HG03469 (cell line): ENCODE data around the gene SPON1.
"Not testable (repeated sequence)": the region's sequence is repeated elsewhere in the genome, so short reads cannot be mapped to it uniquely, and the experiment has no call there.

Experiments
- ATAC-seq: cut with Tn5 transposase; IDR thresholded peaks from one replicate; pipeline ENCODE4 v1.9.1; 2021; ENCODE audit warnings: mild to moderate bottlenecking, moderate library complexity, moderate number of reproducible peaks; ENCODE audit not compliant: unreplicated experiment

SPON1 gene

DNA sequence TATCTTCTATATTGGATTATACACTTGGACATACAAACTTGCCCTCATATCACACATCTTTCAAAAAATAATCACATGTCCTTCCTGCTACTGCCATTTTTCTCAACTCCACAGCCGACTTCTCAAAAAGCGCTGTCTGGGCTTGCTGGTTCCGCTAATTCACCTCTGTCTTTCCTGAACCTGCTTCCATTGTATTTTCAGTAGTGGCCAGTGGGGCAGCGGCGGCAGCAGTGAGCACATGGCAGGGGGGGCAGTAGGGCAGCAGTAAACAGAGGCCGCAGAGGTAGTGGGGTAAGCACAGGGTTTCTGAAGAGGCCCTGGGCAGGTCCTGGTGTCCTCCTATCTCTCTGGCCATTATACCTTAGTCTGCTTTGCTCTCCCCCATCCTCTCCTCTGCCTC is 270.1 kb downstream of the SPON1 start:
- ATAC-seq, result no peak

- no peak for ATAC-seq
Observed at GRCh38 chr11:14234446-14234845, 271.9 kb downstream of the SPON1 start.

GRCh38 chr11:14235701-14236100 is 273.2 kb downstream of the SPON1 start:
- ATAC-seq, result no peak

DNA sequence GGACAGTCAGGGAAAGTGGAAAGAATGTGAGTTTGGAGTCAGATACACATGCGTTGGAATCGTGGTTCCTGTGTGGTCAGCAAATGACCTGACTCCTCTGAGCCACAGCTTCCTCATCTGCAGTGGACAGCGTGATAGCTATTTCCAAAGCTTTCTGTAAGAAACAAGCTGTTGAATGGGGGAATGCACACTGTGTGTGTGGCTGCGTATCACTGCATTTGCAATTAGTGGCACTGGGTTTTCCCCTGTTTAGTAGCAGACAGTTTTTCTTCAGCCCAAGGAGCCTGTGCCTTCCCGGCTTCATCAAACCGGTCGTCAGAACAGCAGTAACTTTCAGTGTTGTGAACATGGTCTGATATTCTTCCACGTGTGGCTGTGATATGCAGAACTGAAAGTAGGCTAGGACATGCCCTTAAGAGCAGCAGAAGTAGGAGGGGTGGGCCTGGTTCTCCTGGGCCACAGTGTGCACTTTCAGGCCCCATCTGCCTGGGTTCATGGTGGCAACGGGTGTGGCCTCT is 275.0 kb downstream of the SPON1 start:
- peak; percentile 97 for ATAC-seq

DNA sequence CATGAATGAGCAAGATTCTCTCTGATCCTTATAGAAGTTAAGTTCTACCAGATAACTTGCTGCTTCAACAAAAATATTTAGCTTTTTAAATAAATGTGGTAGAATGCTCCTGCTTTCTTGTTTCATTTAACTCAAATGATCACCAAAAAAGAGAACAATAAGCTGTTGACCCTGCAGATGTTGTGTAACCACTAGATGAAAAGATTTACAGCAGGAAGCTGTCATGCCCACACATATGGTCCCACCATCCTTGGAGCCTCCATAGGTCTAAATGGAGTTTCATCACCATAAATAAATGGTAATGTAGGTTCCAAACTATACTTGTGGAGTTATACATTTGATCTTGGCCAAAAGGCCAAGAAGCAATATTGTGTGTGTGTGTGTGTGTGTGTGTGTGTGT is 277.7 kb downstream of the SPON1 start:
- no peak for ATAC-seq

- no peak for ATAC-seq
Observed at GRCh38 chr11:14240951-14241350, 278.4 kb downstream of the SPON1 start.

DNA sequence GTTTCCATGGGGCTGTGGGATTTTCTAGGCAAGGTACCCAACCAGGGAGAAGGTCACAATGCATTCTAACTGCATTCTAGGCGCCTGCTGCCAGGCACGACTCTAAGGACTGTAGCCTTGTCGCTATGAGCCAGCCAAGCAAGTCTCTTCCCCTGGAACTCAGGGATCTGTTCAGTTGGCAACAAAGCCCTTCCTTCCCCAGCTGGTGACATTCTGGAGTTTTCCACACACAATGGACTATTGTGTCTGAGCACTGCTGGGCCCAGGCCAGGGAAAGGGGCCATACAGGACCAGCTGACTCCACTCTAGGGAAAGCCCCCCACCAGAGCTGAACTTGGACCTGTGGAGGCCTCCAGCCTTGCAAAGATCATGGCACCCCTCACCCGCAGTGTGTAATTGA is 279.7 kb downstream of the SPON1 start:
- ATAC-seq, result no peak

GRCh38 chr11:14242733-14243132 is 280.2 kb downstream of the SPON1 start:
- no peak for ATAC-seq

DNA sequence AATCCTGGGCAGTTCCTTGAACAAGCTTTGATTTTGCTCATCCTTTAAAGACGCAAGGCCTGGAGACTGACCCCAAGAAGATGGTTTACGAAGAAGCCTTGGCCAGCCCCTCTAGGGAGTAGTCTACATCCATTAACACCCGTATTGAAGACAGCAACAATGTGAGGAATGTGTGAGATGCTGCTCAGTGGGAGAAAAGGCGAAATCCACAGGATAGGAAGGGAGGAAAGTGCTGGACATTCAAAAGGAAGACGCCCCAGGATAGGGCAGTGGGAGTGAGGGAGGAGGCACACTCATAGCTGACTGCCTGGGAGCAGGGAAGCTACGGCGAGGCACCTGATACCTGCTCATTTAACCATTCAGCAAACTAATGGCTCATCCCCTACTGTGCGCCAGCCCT is 282.4 kb downstream of the SPON1 start:
- ATAC-seq, result no peak

DNA sequence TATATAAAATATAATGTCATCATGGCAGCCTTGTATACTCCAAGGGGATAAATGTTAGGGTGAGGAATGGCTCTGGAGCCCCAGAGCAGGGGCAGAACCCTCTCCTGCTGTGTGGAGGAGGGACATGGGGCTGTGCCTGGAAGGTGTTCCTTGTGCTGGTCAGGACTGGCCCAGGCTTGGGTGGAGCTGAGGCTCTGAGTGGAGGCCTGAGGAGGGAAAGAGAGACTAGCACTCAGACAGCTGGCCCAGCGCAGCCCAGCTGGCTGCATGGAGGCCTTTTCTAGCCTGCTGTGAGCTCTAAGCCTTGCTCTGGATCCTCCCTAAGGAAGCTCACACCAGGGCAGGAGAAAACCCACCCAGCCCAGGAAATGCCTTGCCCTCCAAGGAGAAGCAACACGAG is 282.9 kb downstream of the SPON1 start:
- no peak for ATAC-seq

DNA sequence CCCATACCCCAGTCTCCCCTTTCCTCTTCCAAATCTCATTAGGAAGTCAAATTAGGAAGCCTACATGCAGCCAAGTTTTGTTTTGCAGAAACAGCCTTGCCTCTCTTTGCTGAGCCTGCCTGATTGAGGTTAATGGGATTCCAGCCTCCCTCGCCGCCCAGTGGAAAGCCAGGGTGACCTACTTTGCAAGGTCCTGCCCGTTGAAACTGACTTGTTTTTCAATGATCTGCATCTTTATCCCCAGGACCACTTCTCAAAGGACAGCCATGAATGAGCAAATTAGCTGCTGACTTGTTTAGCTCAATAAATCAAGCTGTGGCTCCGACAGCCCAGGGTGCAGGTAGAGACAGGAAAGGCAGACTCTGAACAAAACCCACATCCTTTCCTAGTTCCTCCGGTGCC is 286.1 kb downstream of the SPON1 start:
- no peak for ATAC-seq

- no peak for ATAC-seq
Observed at GRCh38 chr11:14249121-14249963, 286.8 kb downstream of the SPON1 start.

GRCh38 chr11:14251754-14252153 is 289.2 kb downstream of the SPON1 start:
- ATAC-seq, result no peak

GRCh38 chr11:14252501-14252900 is 290.0 kb downstream of the SPON1 start:
- ATAC-seq, result not testable (repeated sequence)

DNA sequence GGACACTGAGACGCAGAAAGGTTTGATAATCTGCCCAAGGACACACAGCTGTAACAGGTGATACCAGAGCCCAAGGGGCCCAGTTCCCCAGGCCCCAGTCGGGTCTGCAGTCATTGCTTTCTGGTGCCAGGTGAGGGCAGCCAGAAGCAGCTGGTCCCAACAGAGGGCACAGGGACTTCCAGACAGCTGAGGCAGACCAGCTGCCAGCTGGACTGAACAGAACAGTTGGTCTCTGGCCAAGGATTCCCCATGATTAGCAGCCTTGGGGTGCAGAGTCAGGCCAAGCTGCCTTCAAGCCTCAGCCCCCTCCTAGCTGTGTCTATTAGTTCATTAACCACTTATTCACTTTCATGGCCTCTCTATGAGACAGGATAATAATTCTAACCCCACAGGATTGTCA is 290.9 kb downstream of the SPON1 start:
- no peak for ATAC-seq

DNA sequence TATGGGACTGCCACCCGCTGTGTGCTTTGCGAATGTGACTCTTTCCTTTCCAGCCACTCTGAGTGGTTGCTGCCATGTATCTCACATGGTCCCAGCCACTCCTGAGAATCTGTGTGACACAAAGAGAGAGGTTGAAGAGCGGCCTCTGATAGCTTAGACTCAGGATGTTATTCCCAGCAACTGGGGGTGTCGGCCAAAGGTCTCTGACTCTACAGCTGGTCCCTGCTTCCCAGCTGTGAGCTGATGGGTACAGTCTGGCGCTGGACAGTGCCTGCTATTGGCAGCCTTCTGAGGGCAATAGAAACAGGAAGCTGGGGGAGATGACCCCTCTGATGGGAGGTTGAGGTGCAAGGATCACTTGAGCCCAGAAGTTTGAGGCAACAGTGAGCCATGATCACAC is 291.3 kb downstream of the SPON1 start:
- no peak for ATAC-seq

- ATAC-seq, result no peak
Observed at GRCh38 chr11:14254533-14255237, 292.2 kb downstream of the SPON1 start.

DNA sequence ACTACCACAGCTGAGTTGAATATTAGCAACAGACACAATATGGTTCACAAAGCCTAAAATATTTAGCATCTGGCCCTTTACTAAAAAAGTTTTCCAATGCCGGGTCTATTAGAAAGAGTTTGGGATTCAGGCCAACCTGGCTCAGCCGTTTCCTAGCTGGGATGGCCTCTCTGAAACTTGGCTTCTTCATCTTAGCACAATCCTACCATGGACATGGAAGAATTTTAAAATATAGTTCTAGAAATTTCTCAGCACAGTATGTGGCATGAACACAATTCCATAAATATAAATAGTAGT is 292.7 kb downstream of the SPON1 start:
- no peak for ATAC-seq

- no peak for ATAC-seq
Observed at GRCh38 chr11:14258221-14258935, 295.9 kb downstream of the SPON1 start.

- ATAC-seq, result no peak
Observed at GRCh38 chr11:14259186-14259784, 296.8 kb downstream of the SPON1 start.

GRCh38 chr11:14259878-14260277 is 297.4 kb downstream of the SPON1 start:
- ATAC-seq, result no peak
